ENCODE data around the gene CDKN2B. TPM values are rescaled to one million over a fixed set of nuclear protein-coding genes. Genes with fewer than 3 reads are reported as not detected.

CDKN2B gene
- total RNA-seq, 4 donors from 2014 or later, result 9.9 to 14.6 (median 12.2) TPM

DNA sequence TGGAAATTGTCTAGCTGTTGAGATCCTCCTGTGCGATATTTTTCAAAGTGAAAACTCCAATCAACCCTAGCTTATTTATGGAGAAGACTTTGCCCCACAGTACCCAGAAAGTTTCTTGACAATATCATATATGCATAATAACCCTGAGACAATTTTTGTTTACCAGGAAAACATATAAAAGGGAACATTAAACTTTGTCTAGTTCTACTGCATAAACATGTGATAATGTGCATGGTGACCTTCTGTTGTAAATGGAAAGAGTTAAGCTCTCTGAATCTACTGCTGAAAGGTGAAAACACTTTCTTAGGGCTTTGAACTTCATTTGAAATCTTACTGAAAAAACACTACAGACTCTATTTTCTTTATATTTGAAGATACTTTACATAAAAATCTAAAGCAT is 32.2 kb upstream of the CDKN2B start:
- 93% methylated on average over 1 of the region's 1 CpG for WGBS
- intact Hi-C loops (cut with DNase I), result no loop called here
- H3K36me3 ChIP-seq, result no peaks in the 10 kb centered on the region
- TF ChIP-seq POLR2AphosphoS5 (IDR thresholded peaks at IDR 0.05), result no peak
- no peaks in the 10 kb centered on the region for H3K9me3 ChIP-seq
- H3K4me3 ChIP-seq, result no peak overlapping the region
- peaks cover 0 to 17% (median 3%) of the 10 kb centered on the region in 4 donors for H3K4me1 ChIP-seq
- H3K27ac ChIP-seq (replicated peaks in 1 of 4), result no peak overlapping the region
- H3K27me3 ChIP-seq, result no peaks in the 10 kb centered on the region
- no peak for DNase-seq (ENCODE audit: extremely low spot score)

DNA sequence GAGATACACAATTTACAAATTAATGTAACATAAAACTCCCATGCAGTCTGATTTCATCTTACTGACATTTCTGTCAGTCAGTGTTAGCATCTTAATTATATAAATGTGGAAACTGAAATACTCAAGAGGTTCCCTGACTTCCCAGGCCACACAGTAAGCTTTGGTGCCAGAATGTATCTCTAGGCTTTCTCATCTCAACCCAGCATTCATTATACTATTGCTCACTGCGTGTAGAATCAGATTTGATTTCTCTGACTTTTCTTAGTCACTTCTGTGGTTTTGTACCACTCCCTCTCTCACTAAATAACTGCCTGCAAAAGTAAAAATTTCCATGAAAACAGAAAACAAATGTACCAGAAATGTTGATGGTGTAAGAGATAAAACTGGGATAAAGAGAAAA is 31.7 kb upstream of the CDKN2B start:
- DNase-seq (ENCODE audit: extremely low spot score), result no peak
- H3K27ac ChIP-seq (replicated peaks in 1 of 4), result no peak overlapping the region
- H3K36me3 ChIP-seq, result no peaks in the 10 kb centered on the region
- WGBS, result 65% methylated on average over 1 of the region's 1 CpG
- intact Hi-C loops (cut with DNase I), result no loop called here
- H3K27me3 ChIP-seq, result no peaks in the 10 kb centered on the region
- no peaks in the 10 kb centered on the region for H3K9me3 ChIP-seq
- H3K4me1 ChIP-seq, result peaks cover 0 to 17% (median 3%) of the 10 kb centered on the region in 4 donors
- TF ChIP-seq, protein P1, sequence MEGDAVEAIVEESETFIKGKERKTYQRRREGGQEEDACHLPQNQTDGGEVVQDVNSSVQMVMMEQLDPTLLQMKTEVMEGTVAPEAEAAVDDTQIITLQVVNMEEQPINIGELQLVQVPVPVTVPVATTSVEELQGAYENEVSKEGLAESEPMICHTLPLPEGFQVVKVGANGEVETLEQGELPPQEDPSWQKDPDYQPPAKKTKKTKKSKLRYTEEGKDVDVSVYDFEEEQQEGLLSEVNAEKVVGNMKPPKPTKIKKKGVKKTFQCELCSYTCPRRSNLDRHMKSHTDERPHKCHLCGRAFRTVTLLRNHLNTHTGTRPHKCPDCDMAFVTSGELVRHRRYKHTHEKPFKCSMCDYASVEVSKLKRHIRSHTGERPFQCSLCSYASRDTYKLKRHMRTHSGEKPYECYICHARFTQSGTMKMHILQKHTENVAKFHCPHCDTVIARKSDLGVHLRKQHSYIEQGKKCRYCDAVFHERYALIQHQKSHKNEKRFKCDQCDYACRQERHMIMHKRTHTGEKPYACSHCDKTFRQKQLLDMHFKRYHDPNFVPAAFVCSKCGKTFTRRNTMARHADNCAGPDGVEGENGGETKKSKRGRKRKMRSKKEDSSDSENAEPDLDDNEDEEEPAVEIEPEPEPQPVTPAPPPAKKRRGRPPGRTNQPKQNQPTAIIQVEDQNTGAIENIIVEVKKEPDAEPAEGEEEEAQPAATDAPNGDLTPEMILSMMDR (IDR thresholded peaks at IDR 0.05), result no peak
- TF ChIP-seq EP300 (IDR thresholded peaks at IDR 0.05), result no peak
- TF ChIP-seq POLR2AphosphoS5 (IDR thresholded peaks at IDR 0.05), result no peak
- no peak for TF ChIP-seq POLR2A (IDR thresholded peaks at IDR 0.05; ENCODE audit: low read depth)
- H3K4me3 ChIP-seq, result no peak overlapping the region

DNA sequence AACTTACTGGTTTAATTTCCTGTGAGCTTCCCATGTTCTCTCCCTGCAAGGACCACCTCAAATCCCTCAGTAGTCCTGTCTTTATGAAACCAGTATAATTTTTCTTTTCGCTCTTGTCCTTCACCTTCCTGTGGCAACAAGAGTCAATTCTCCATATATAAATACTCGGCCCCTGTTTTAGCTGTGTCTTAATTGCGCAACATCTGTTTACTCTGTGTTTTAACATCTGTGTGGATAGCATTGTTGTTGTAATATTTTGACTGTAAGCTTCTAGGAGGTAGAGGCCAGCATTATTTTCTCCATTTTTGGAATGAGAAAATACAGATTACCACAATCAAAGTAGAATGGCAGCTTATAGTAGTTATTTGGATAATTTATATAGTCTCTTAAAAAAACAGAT is 30.2 kb upstream of the CDKN2B start:
- intact Hi-C loops (cut with DNase I), result loop anchor here (10.0 kb wide), 1 partner anchor 224 kb away; no protein-coding TSS in a partner anchor
- 84% methylated on average over 3 of the region's 3 CpGs for WGBS
- no peak overlapping the region for H3K27ac ChIP-seq (replicated peaks in 1 of 4)

DNA sequence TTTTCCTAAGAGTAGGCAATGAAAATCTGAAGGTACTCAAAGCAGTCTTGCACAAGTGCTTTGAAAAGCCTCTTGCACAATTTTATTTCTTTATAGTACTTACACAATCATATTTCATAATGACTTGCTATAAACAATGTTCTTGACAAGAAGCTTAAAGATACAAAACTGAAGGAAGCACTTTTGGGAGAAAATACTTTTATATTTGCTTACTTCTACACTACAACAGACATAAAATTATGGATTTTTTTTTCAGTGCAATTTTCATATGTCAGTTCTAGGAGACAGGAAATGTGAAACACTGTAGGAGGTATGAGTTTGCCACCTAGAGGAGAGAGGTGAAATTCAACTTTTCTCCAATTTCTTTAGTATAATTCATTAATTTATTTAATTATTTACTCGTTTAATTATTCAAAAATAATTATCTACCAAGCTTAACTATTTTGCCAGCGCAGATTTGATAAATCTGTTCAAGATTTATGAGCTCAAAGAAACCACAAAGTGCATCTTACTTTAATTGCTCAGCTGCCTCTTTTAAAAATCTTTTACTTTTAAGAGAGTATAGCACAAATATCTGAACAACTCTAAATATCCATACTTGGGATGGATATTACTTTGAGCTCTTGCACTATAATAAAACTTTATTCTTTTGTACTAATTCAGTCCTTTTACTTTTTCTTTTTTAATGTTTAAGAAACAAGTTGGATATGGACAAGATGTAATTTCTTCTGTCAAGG is 29.0 kb upstream of the CDKN2B start:
- H3K4me1 ChIP-seq, result peaks cover 0 to 17% (median 3%) of the 10 kb centered on the region in 4 donors
- H3K36me3 ChIP-seq, result no peaks in the 10 kb centered on the region
- H3K9me3 ChIP-seq, result no peaks in the 10 kb centered on the region
- 30% methylated on average over 2 of the region's 2 CpGs for WGBS
- TF ChIP-seq, protein P1 (IDR thresholded peaks at IDR 0.05), result peak; percentile 35 to 49 (median 48)
- TF ChIP-seq EP300 (IDR thresholded peaks at IDR 0.05), result no peak
- TF ChIP-seq POLR2AphosphoS5 (IDR thresholded peaks at IDR 0.05), result no peak
- TF ChIP-seq POLR2A (IDR thresholded peaks at IDR 0.05; ENCODE audit: low read depth), result no peak
- intact Hi-C loops (cut with DNase I), result loop anchor here (10.0 kb wide), 1 partner anchor 223 kb away; no protein-coding TSS in a partner anchor
- no peak for DNase-seq (ENCODE audit: extremely low spot score)
- no peak overlapping the region for H3K4me3 ChIP-seq
- H3K27ac ChIP-seq (replicated peaks in 1 of 4), result no peak overlapping the region
- H3K27me3 ChIP-seq, result no peaks in the 10 kb centered on the region

More for the DNA sequence above, 30.2 kb upstream of the CDKN2B start:
- Histone ChIP-seq H3K4me1 (peaks cover 0 to 17% (median 3%) of the 10 kb centered on the region in 4 donors), H3K27me3 (no peaks in the 10 kb centered on the region), H3K4me3 (no peak overlapping the region), H3K9me3 (no peaks in the 10 kb centered on the region), H3K36me3 (no peaks in the 10 kb centered on the region)
- no peak for TF ChIP-seq POLR2AphosphoS5 (IDR thresholded peaks at IDR 0.05)
- TF ChIP-seq EP300 (IDR thresholded peaks at IDR 0.05), result no peak
- no peak for TF ChIP-seq POLR2A (IDR thresholded peaks at IDR 0.05; ENCODE audit: low read depth)
- TF ChIP-seq, protein P1 (IDR thresholded peaks at IDR 0.05), result no peak
- DNase-seq (ENCODE audit: extremely low spot score), result no peak

DNA sequence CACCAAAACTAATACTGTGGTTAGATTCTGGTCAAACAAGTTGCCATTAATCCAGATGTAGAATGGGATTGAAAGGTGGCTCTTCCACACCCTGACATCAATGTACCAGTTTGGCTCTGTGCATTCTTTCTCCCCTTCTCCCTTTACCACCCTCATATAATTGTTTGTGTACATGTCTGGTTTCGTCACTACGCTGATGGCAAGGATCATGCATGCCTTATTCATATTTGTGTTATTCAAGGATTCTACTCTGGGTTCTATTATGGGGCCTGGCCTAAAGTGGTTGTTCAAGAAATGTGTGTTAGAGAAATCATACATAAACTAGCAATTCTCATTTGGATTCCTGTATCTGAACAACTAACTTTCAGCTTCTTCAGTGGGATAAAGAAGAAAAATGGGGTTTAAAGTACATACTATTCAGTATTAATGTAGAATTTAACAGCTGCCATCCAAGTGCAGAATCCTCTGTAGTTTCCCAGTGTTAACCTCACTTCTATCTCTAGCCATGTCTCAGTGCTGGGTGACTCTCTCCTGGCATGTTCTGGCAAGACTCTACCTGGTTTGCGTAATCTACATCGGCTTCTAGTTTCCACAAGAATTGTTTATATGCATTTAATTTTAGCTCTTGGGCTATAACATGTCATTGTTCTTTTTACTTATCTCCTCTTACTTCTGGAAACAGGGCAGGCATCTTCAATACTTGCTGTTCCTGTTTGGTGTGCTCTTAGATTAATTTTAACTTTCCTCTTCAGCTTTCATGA is 27.9 kb upstream of the CDKN2B start:
- 87% methylated on average over 4 of the region's 4 CpGs for WGBS
- no peak overlapping the region for H3K27ac ChIP-seq (replicated peaks in 1 of 4)
- H3K27me3 ChIP-seq, result no peaks in the 10 kb centered on the region
- peaks cover 0 to 17% (median 3%) of the 10 kb centered on the region in 4 donors for H3K4me1 ChIP-seq
- no peaks in the 10 kb centered on the region for H3K9me3 ChIP-seq
- TF ChIP-seq POLR2A (IDR thresholded peaks at IDR 0.05; ENCODE audit: low read depth), result no peak
- no peak for TF ChIP-seq POLR2AphosphoS5 (IDR thresholded peaks at IDR 0.05)
- no peak for DNase-seq (ENCODE audit: extremely low spot score)
- H3K4me3 ChIP-seq, result no peak overlapping the region
- no peaks in the 10 kb centered on the region for H3K36me3 ChIP-seq
- intact Hi-C loops (cut with DNase I), result loop anchor here (10.0 kb wide), 1 partner anchor 222 kb away; no protein-coding TSS in a partner anchor
